HK-2 (cell line): Measurements from ENCODE around the gene RNF5.
"Not testable (repeated sequence)": the region's sequence is repeated elsewhere in the genome, so short reads cannot be mapped to it uniquely, and the experiment has no call there.

Experiments
- DNase-seq: peaks from one replicate; pipeline ENCODE4 v3.0.0-alpha.2; 2018; ENCODE audit not compliant: unreplicated experiment

The RNF5 gene, protein sequence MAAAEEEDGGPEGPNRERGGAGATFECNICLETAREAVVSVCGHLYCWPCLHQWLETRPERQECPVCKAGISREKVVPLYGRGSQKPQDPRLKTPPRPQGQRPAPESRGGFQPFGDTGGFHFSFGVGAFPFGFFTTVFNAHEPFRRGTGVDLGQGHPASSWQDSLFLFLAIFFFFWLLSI

DNA sequence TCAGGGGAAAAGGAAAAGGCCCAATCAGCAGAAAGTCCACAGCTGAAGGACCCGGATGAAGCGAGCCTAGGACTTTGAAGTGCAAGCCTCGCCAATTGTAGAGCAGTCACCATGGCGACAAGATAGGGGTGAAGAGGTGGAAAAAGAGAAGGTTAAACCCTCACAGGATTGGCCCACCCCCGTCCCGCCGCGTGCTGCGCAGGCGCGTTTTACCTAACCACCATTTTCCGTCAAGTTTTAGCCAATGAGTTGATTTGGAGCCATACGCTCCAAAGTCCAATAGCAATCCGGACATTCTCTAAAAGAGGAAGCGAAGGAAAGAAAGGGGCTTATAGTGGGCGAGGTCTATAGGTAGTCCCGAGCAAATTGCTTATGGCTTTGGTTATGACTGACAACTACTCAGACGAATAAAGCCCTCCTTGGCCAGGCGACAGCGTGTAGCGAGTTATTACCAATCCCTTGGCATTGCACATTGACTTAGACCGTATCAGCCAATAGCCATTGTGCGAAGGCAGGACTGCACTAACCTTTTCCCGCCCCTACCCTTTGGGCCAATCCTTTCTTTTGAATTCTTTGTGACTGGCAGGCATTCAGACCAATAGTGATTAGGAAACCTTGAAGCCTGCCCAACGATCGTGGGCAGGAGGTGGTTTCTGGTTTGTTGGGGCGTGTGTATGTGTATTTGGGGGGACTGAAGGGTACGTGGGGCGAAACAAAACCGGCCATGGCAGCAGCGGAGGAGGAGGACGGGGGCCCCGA is at the start of gene RNF5:
Gene RNF5, plus strand, starts transcription at position 618 of the 759 bp plus-strand sequence. Its CDS starts 107 bp downstream, at position 725.
- peak; percentile 94 for DNase-seq

DNA sequence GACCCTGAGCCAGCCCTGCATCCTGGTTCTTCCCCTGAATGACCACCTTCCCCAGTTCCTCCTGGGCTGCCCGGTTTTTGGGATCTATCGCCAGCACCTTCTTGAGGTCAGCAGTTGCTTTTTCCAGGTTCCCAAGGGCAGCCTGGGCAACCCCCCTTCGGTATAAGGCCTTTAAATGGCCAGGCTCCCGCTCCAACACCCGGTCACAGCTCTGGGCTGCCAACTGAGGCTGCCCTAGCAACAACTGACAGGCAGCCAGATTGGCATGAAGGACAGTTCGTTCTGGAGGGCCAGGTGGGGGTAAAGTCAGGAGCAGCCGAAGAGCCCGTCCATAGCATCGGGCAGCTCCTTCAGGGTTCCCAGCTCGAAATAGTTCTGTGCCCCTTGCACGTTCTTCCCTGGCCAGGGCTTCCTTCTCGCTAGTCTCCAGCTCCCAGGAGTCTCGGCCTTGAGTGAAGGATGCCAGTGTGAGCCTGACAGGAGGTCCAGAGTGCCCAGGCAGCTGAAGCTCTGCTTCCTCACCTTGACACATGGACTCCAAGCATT is 49.4 kb upstream of the RNF5 start:
- DNase-seq: no peak

DNA sequence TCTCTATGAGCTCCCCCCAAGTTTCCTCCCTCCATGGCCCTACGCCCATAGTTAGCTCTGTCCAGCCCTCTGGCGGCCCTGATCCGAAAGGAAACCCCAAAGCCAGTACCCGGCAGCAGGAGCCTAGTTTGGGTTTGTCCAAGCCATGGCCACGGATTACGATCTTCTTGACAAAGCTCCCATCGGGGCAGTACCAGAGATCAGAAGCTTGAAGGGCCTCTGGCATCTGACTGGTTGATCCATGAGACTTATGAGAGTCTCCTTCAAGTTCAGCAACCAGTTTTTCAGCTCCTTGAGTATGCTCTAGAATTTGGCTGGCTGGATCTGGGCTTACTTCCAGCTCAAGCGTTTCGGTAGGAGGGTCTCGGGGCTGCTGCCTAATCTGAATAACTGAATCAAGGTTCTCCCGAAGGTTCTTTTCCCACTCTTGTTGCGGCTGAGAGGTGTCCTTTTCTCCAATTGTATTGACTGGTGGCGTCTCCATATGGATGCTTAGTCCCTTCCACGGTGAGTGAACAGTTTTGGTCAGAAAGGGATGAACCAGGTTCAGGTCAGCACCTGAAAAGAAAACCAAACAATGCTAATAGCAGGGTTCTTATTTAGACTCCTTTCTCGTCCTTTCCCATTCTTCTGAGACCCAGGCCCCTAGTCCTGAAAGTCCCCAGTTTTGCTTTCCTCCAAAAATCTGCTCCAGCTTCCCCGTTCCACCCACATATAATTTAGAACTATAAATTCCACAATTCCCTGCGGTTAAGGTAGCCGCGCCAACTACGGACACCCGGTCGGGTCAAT is 48.7 kb upstream of the RNF5 start:
- DNase-seq: no peak

DNA sequence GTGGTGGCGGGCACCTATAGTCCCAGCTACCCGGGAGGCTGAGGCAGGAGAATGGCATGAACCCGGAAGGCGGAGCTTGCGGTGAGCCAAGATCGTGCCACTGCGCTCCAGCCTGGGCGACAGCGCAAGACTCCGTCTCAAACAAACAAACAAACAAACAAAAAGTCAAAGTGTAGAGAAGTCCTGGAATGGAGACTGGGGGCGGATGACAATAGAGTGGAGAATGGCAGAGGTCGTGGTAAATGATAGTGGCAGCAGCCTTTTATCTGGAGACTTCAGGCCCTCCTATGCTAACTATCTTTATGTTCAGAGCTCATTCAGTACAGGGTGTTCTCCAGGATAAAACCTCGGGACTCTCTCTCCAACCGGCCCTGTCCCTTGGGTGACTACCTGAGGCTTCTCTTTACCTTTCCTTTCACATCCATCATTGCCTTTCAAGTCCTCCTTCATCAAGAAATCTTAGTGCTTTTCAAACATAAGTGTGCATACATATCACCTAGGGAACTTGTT is 46.7 kb upstream of the RNF5 start:
- DNase-seq: no peak

DNA sequence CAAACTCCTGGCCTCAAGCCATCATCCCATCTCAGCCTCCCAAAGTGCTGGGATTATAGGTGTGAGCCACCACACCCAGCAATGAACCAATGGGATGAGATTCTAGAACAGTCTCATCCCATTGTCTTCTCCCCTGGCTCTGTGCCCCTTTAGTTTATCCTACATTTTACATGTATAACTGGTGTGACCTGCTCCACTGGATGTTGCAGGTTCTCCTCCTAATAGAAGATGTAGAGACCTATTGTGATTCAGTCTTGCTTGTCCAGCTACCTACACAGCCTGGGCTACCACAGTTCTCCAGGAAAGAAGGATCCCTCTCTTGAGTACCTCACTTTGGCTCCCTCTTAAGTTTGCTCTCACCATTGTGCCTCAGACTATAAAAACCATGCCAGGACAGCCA is 46.1 kb upstream of the RNF5 start:
- DNase-seq: no peak

DNA sequence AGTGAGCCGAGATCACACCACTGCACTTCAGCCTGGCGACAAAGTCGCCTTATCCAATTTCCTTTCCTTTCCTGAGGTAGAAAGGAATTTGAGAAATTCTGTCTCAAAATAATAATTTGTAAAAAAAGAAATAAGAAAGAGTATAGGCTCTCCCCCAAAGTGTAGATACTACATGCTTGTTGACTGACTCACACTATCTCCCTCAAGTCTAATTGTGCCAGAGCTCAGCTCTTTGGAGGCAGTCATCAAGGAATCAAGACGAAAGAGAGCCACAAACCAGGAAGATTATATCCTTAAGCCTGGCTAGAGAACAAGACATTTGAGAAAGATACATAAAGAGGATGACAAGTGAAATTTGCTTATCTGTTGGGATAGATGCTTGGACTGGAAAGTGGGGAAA is 44.4 kb upstream of the RNF5 start:
- DNase-seq: no peak

DNA sequence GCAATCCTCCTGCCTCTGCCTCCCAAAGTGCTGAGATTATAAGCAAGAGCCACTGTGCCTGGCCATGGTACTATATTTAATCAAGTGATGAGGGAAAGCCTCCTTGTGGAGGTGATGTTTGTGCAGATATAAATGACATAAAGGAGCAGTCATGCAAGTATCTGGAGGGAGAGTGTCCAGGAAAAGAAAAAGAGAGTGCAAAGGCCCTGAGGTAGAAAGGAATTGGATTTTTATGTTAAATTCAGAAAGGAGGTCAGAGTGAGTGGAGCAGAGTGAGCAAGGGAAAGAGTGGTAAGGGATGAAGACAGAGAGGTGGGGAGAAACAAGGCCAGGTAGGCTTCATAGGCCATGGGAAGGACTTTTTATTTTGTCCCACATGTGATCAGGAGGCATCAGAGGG is 40.8 kb upstream of the RNF5 start:
- no peak for DNase-seq

DNA sequence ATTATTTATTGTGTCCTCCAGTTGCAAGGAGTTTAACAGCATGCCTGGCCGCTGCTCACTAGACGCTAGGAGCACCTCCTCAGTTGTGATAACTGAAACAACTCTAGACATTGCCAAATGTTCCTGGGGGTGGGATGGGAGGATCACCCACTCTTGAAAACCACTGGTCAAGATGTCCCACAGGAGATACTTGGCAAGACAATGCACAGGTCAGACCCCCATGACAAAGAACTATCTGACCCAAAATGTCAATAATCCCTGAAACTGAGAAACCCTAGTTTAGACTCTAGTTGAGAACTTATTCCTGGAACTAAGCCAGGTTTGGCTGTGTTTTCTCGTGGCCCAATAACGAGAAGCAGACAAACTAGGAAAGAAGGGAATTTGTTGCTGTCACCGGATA is 38.6 kb upstream of the RNF5 start:
- no peak for DNase-seq

DNA sequence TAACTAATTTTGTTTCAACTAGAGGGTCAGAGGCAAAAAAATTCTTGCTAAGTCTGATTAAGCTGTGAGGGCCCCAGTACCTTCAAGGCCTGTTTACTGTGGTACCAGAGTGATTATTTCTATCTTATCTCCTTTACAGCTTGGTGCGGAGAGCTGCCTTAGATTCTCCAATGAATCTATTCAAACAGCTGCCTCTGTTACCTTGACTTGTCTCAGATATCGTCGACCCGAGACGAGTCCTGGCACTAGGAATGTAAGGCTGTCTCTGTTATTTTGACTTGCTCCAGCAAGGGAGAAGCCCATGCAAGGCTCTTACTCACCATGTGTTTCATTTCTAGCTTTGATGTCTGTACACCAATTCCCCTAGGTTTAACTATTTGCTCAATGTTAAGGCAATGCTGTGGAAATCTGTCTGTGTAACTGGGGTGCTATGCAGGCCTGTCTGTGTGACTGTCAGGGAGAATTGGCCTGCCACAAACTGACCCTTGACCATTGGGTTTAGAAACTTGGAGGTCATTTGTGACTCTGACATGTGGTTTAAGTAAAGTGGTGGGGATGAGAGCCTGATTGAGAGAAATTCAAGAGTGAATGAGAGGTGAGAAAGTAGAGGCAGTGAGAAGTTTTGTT is 37.7 kb upstream of the RNF5 start:
- DNase-seq: no peak

DNA sequence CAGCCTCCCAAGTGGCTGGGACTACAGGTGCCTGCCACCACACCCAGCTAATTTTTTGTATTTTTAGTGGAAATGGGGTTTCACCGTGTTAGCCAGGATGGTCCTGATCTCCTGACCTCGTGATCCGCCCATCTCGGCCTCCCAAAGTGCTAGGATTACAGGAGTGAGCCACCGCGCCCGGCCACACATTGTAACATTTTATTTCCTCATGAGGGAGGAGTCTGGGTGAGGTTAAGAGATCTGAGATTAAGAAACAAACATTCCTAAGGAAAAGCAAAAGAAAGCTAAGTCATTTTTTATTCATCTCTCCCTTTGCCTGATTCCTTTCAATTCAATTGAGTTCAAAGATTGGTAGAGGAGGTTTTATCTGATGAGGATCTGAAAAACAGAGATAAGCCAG is 34.0 kb upstream of the RNF5 start:
- DNase-seq: not testable (repeated sequence)

DNA sequence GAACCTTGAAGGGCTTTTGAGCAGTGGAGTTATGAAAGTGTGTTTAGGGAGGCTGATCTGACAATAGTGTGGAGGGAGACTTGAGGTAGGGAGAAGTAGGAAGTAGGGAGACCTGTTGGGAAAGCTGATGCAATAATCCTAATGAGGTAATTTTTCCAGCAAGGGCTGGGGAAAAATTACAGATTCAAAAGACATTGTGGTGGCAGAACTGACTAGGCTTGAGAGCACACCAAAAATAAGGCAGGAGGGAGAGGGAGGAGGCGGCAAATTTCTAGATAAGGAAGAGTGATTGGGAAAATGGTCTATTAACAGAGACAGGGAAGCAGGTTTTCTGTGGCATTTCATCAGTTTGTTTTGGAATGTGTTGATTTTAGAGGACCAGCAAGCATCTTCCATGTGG is 31.9 kb upstream of the RNF5 start:
- DNase-seq: no peak

DNA sequence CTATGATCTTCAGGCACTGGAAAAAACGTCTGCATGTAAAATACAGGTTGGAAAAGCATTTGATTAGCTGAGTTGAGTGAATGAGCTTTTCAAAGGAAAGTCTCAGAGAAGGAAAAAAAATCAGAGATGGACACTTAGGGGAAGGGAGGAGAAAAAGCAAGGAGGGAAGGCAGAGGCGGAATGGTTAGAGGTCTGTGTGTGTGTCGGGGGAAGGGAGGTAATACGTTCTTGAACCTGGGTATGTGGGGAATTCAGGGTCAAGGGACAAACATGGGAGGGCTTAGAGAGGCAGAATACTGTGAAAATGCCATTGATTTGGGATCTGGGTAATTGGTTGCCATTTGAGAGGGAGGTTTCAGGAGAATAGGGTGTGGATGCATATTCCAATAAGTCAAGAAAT is 31.5 kb upstream of the RNF5 start:
- DNase-seq: no peak

DNA sequence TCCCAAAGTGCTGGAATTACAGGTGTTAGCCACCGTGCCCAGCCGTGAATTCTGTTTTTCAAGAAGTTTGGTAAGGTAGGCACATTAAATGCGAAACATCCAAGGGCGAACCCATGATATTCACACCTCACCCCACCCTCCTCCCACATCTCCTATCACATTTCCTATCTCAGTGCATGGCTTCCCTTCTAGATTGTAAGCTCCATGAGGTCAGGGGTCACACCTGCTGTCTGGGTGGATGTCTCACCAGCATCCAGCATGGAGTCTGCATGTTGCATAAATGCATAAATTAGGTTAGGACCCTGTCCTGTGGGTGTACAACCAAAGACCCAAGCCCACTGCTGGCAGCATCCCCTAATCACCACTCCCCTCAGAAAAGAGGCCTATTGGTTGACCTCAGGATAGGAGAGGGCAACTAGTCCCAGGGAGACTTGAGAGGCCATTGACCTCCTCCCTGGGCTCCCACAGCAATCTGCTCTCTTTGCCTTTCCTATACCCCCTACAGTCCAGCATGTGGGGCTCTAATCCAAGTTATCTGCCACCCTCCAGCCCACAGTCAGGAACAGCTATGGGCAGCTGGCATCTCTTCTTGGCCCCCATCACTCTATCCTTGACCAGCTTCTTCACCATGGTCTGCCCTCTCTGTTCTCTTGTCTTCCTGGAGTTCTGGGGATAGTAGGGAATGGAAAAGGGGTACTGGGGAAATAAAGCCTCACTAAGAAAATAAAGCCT is 30.6 kb upstream of the RNF5 start:
- no peak for DNase-seq

DNA sequence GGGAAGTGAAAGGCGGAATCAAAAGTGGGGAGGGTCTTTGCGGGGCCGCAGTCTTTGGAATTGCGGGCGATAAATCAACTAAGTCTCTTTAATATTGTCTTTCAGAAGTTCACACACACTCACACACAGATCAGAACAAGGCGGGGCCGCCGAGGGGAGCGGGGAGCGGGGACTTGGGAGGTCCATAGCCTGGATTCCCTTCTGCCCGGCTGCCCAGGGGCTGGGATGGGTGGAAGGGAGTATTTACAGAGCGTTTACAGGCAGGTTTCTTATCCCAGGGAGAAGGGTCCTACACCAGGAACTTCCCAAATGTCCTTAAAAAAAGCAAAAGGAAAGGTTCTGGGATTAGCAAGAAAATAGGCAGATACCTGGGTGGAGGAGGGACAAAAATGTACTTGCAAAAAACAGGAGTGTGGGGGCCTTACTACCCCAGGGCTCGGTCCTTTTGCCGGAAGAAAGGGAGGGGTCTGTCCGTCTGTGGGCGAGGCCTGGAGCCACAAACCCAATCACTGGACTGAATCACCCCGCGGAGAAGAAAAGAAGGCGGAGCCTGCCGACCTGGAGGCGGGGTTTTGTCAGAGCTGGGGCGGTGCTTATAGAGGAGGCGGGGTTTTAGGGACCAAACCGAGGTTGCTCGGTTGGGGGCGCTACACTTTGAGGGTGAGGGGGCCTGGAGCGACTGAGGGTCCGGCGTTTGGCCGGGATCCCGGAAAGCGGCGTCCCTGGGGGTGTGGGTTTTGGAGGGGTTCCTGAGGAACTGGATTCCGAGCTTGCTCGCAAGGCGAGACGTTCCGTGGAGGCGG is 29.7 kb upstream of the RNF5 start:
- no peak for DNase-seq

DNA sequence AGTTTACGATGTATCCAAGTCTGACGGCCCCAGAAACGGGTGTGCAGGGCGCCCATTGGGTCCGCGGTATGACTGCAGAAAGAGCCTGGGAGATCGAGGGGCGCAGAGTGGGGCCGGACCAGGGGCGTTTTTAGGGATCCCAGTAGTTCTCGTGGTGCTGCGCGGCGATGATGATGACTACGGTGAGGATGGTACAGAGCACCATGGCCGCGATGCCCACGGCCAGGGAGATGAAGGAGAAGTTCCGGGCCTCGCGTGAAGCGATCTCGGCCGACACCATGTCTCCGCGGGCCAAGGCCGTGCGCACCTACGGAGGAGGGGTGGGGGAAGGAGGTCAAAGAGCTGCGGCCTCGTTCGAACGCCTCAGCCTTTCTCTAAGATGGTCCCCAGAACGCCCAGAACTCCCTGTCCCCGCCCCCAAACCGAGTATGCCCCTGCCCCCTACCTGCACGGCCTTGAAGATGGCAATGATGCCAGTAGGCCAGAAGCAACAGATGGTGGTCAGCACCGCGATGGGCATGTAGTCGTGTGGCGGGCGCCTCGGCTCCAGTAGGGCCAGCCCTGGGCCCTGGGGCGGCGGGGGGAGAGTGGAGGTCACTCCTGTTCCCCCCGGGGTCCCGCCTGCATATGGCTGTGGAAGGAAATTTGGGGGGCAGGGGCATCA is 29.0 kb upstream of the RNF5 start:
- DNase-seq: no peak

DNA sequence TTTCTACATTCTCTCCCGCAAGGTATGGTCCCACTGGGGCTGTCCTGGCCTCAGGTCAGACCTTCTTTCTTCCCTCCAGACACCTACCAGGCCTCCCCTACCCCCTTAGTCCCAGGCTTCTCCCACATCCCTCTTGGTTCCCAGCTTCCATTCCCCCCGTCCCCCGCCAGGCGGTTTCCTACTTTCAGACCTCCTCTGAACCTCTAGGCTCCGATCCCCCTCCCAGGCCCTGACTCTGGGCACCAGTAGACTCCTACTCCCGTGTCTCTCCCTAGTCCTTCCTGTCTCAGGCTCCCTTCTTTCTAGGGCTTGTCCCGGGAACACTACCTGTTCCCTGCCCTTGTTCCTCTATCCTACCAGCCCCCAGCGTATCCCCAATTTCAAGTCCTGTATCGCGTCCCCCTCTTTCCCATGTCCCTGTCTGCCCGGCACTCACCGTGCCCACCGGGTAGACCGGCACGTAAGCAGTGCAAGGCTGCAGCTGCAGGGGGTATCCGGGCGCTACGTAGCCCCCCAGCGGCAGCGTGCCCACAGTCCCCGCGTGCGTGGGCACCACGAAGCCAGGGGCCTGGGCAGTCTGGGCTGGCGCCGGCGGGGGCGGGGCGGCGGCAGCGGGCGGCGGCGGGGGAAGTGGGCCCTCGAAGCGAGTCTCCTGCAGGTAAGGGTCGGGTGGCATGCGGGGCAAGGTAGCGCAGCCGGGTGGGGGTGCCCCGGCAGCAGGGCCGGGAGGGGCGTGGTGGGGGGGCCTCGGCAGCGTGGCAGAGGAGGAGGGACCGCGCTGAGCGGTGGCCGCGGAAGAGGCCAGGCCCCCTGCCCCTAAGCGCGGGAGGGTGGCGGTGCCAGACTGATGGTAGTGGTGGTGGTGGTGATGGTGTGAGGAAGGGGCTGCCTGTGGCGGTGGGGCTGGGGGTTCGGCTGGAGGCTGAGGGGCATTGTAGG is 28.0 kb upstream of the RNF5 start:
- DNase-seq: no peak

DNA sequence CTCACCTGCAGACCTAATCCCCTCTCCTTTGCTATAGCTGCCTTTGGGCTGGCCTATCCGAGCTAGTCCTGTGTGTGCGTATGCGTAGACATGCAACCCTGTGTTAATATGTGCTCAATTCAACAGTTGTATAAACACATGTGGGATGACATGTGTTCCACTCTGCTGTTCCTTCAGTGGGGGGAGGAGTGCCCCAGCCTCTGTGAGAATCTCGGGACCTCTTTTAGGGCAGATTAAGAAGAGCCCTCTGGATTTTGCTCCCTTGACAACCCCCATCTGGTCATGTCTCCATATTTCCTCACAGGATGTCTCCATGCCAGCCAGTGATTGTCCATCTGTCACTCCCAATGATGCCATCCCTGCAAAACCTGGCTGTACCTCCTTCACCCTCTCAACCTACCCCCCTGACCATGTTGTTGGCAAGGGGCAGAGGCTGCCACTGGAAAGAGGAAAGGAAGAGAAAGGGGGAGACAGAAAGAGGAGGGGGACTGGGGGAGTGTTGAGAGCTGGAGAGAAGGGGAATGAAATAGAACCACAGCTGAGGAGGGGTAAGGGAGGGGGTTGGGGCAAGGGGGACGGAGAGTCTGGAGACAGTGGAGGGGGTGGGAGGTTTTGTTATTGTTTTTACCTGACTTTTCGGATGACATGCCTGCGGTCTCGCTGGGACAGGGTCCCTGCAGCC is 26.9 kb upstream of the RNF5 start:
- no peak for DNase-seq
